ENCODE measurements around the gene RABGAP1L. TPM values are rescaled to one million over a fixed set of nuclear protein-coding genes. Genes with fewer than 3 reads are reported as not detected.
"Not testable (repeated sequence)": the region's sequence is repeated elsewhere in the genome, so short reads cannot be mapped to it uniquely, and the experiment has no call there.

The RABGAP1L gene
- total RNA-seq, 2 donors from 2014 or later: 37.9 to 59.8 TPM

GRCh38 chr1:174333437-174333836, 174.1 kb downstream of the RABGAP1L start:
- ATAC-seq (ENCODE audit: insufficient number of reproducible peaks, low FRiP score, low read depth): no peak

DNA sequence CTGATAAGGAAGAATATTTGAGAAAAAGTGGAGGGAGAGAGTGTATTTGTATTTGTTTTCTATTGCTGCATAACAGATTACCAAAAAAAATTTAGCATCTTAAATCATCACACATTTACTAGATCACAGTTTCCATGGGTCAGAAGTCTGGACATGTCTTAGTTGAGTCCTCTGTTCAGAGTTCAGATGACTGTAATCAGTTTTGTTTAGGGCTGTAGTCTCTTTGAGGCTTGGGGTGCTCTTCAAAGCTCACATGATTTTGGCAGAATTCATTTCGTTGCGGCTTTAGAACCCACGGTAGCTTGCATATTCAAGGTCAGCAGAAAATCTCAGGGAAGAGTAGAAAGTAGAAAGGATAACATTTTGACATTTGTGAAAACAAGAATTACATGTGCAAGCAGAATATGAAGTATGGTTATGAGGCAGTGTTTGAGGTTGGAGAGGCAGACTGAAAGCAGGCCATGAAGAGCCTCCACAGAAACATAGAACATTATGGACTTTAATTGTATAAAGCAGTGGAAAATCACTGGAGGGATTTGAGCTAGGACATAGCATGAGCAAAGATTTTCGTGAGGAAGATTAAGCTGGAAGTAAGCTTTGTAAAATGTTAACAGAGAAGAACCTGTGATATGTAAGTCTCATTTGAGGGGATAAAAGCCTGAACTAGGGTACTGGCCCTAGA, 177.8 kb downstream of the RABGAP1L start:
- no peak for DNase-seq (ENCODE audit: low spot score)
- Histone ChIP-seq H3K4me1 (ENCODE audit: control insufficient read depth in 1 of 2, low read depth in 2 of 2) (no peaks in the 10 kb centered on the region), H3K27ac (no peak overlapping the region), H3K9me3 (no peaks in the 10 kb centered on the region), H3K4me3 (no peak overlapping the region), H3K27me3 (replicated peaks; ENCODE audit: insufficient read depth) (no peaks in the 10 kb centered on the region), H3K36me3 (no peaks in the 10 kb centered on the region)
- TF ChIP-seq, protein P1, sequence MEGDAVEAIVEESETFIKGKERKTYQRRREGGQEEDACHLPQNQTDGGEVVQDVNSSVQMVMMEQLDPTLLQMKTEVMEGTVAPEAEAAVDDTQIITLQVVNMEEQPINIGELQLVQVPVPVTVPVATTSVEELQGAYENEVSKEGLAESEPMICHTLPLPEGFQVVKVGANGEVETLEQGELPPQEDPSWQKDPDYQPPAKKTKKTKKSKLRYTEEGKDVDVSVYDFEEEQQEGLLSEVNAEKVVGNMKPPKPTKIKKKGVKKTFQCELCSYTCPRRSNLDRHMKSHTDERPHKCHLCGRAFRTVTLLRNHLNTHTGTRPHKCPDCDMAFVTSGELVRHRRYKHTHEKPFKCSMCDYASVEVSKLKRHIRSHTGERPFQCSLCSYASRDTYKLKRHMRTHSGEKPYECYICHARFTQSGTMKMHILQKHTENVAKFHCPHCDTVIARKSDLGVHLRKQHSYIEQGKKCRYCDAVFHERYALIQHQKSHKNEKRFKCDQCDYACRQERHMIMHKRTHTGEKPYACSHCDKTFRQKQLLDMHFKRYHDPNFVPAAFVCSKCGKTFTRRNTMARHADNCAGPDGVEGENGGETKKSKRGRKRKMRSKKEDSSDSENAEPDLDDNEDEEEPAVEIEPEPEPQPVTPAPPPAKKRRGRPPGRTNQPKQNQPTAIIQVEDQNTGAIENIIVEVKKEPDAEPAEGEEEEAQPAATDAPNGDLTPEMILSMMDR (IDR thresholded peaks at IDR 0.05): no peak
- ATAC-seq (ENCODE audit: insufficient number of reproducible peaks, low FRiP score, low read depth): no peak

More at GRCh38 chr1:174333437-174333836, 174.1 kb downstream of the RABGAP1L start:
- TF ChIP-seq, protein P1 (IDR thresholded peaks at IDR 0.05): no peak
- no peaks in the 10 kb centered on the region for H3K27me3 ChIP-seq (replicated peaks; ENCODE audit: insufficient read depth)
- H3K27ac ChIP-seq: no peak overlapping the region
- no peaks in the 10 kb centered on the region for H3K9me3 ChIP-seq
- no peaks in the 10 kb centered on the region for H3K36me3 ChIP-seq
- no peaks in the 10 kb centered on the region for H3K4me1 ChIP-seq (ENCODE audit: control insufficient read depth in 1 of 2, low read depth in 2 of 2)
- H3K4me3 ChIP-seq: no peak overlapping the region
- DNase-seq (ENCODE audit: low spot score): no peak

- H3K4me3 ChIP-seq; H3K27me3 ChIP-seq (replicated peaks; ENCODE audit: insufficient read depth); ATAC-seq (ENCODE audit: insufficient number of reproducible peaks, low FRiP score, low read depth); H3K4me1 ChIP-seq (ENCODE audit: control insufficient read depth in 1 of 2, low read depth in 2 of 2); H3K27ac ChIP-seq; H3K9me3 ChIP-seq; H3K36me3 ChIP-seq; DNase-seq (ENCODE audit: low spot score): not testable (repeated sequence)
Observed at GRCh38 chr1:174340404-174340803, 181.1 kb downstream of the RABGAP1L start.

DNA sequence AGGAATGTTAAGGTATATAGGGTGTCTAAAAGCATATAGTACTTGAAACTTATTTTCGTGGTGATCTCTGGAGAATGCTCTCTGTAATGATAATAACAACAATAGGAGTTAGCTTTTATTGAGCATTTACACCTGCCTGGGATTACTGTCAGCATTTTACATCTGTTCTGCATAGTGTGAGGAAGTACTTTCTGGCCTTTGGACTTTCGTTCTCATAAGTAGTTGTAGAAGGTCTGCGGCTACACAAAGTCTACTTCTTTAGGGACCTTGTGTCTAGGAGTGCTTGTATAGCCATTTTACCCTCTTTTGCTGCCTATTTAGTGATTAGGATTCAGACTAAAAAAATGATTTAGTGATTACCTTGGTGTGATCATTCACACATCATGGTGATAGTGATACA, 184.8 kb downstream of the RABGAP1L start:
- DNase-seq (ENCODE audit: low spot score): no peak
- TF ChIP-seq, protein P1 (IDR thresholded peaks at IDR 0.05): no peak
- Histone ChIP-seq H3K27me3 (replicated peaks; ENCODE audit: insufficient read depth) (no peaks in the 10 kb centered on the region), H3K9me3 (no peaks in the 10 kb centered on the region), H3K36me3 (no peaks in the 10 kb centered on the region), H3K4me3 (no peak overlapping the region), H3K4me1 (ENCODE audit: control insufficient read depth in 1 of 2, low read depth in 2 of 2) (no peaks in the 10 kb centered on the region), H3K27ac (no peak overlapping the region)
- no peak for ATAC-seq (ENCODE audit: insufficient number of reproducible peaks, low FRiP score, low read depth)

DNA sequence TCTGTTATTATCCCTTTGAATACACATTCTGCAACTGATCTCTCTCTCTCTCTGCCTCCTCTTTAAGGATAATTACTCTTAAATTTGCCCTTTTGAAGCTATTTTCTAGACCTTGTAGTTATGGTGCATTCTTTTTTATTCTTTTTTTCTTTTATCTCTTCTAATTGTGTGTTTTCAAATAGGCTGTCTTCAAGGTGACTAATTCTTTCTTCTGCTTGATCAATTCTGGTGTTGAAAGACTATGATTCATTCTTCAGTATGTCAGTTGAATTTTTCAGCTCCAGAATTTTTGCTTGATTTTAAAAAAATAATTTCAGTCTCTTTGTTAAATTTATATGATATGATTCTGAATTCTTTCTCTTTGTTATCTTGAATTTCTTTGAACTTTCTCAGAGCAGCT, 192.8 kb downstream of the RABGAP1L start:
- Histone ChIP-seq H3K27me3 (replicated peaks; ENCODE audit: insufficient read depth) (no peaks in the 10 kb centered on the region), H3K4me1 (ENCODE audit: control insufficient read depth in 1 of 2, low read depth in 2 of 2) (no peaks in the 10 kb centered on the region), H3K4me3 (no peak overlapping the region), H3K27ac (no peak overlapping the region), H3K9me3 (no peaks in the 10 kb centered on the region), H3K36me3 (no peaks in the 10 kb centered on the region)
- ATAC-seq (ENCODE audit: insufficient number of reproducible peaks, low FRiP score, low read depth) (no peak), DNase-seq (ENCODE audit: low spot score) (no peak)
- TF ChIP-seq, protein P1 (IDR thresholded peaks at IDR 0.05): no peak

Data from thoracic aorta (tissue), 2 donors.